Sigmoid colon (tissue), 7 donors: ENCODE data around the gene C11orf68. TPM values are rescaled to one million over a fixed set of nuclear protein-coding genes. Genes with fewer than 3 reads are reported as not detected.

ENCODE experiments used
- DNase-seq: peaks from one replicate; pipeline ENCODE4 v3.0.0-alpha.2; 2019
- H3K27ac ChIP-seq, 4 donors: fragments of 200-600 bp; sonication (generic); one replicate each; pipeline ENCODE4 v1.5.1; 2016 to 2019; ENCODE audit warnings: mild to moderate bottlenecking in 1 of 4
- H3K27me3 ChIP-seq, 3 donors: fragments of 200-600 bp; sonication (generic); one replicate each; pipeline ENCODE4 v1.5.1; 2019; ENCODE audit warnings: mild to moderate bottlenecking in 1 of 3
- H3K36me3 ChIP-seq, 4 donors: fragments of 200-600 bp; sonication (generic); one replicate each; pipeline ENCODE4 v1.5.1; 2016 to 2019
- H3K4me1 ChIP-seq, 4 donors: fragments of 200-600 bp; sonication (generic); one replicate each; pipeline ENCODE4 v1.5.1; 2017 to 2019
- H3K4me3 ChIP-seq, 4 donors: fragments of 200-600 bp; sonication (generic); one replicate each; pipeline ENCODE4 v1.5.1; 2017 to 2019; ENCODE audit warnings: mild to moderate bottlenecking in 2 of 4, moderate library complexity in 1 of 4
- H3K9me3 ChIP-seq, 4 donors: fragments of 200-600 bp in 3 of 4; sonication (generic) in 3 of 4; one replicate each; pipeline versions ENCODE4 v1.5.1 to v1.6.1; 2013 to 2019
- EP300 ChIP-seq, 4 donors: sonication (generic); formaldehyde crosslinking; IDR thresholded peaks; one replicate each; pipeline ENCODE4 v1.6.1; 2017; ENCODE audit warnings: antibody characterized with exemption in 4 of 4
- POLR2A ChIP-seq, 2 donors: fragments of 450-650 bp; IDR thresholded peaks; one replicate each; pipeline ENCODE4 v1.6.1; 2016; ENCODE audit warnings: antibody characterized with exemption in 2 of 2, mild to moderate bottlenecking in 2 of 2, moderate library complexity in 2 of 2
- POLR2AphosphoS5 ChIP-seq, 4 donors: sonication (generic); formaldehyde crosslinking; IDR thresholded peaks; one replicate each; pipeline ENCODE4 v1.6.1; 2017; ENCODE audit warnings: antibody characterized with exemption in 4 of 4
- WGBS, 2 donors: extraction: QIAGEN DNeasy Blood & Tissue Kit; methylation state at CpG; one replicate each; pipeline ENCODE4 v1.1.7; 2013; 5-methylcytosine and 5-hydroxymethylcytosine counted together
- intact Hi-C: fragments of 100-400 bp; cut with DNase I; formaldehyde crosslinking; loops from one replicate; pipeline ENCODE4 v1.15.1; 2023
- polyA plus RNA-seq, 3 donors: library from polyadenylated mRNA; stranded (reverse); fragments of 200-250 nt; gene quantifications; one replicate each; pipeline ENCODE4 v1.2.3, GENCODE V29; 2013
- total RNA-seq, 4 donors: library from RNA; depleted of rRNA; stranded (reverse); fragments of >200 nt; gene quantifications; one replicate each; pipeline ENCODE4 v1.1.0, GENCODE V29; 2016
- TF ChIP-seq, protein P1 (sequence below), 4 experiments: fragments of 450-650 bp in 3 of 4; fragments of 200-600 bp in 1 of 4; IDR thresholded peaks; one replicate each; pipeline ENCODE4 v1.5.1; 2016 to 2019; ENCODE audit warnings: antibody characterized with exemption in 4 of 4, mild to moderate bottlenecking in 3 of 4, moderate library complexity in 2 of 4
- donor health status: healthy with polysubstance abuse.
- donor health status: Bipolar disorder and iron deficiency.
- donor health status: healthy.

Gene C11orf68
- total and polyA plus RNA-seq, 7 donors: 22.1 to 36.3 (median 24.0) TPM

DNA sequence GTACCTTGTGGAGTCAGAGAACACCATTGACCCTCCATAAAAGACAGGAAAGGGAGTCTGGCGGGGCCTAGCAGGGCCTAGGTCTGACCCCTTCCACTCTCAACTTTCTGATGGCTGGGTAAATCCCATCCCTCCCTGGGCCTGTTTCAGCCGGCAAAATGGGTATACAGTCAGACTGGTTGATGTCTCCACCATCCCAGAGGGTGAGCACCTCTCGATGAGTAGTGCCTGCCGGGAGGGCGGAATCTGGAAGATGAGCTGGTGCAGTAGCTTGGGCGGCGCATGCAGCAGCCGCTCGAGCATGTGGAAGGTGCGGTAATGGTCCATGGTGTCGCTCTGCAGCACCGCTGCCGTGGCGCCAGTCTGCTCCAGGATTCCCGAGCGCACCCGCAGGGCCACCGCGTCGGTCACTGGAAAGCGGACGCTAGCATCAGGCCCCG is 31.1 kb downstream of the C11orf68 start:
- H3K4me1 ChIP-seq: peaks cover 0 to 66% (median 57%) of the 10 kb centered on the region in 4 donors
- no peaks in the 10 kb centered on the region for H3K9me3 ChIP-seq
- 3 to 7% methylated on average over 23 of the region's 23 CpGs for WGBS, 2 donors
- H3K4me3 ChIP-seq: peak overlapping the region; percentile 53 to 75 (median 62)
- peak overlapping the region; percentile 95 to 98 (median 97) for H3K27ac ChIP-seq
- no peak for TF ChIP-seq POLR2A (IDR thresholded peaks at IDR 0.05)
- TF ChIP-seq, protein P1, sequence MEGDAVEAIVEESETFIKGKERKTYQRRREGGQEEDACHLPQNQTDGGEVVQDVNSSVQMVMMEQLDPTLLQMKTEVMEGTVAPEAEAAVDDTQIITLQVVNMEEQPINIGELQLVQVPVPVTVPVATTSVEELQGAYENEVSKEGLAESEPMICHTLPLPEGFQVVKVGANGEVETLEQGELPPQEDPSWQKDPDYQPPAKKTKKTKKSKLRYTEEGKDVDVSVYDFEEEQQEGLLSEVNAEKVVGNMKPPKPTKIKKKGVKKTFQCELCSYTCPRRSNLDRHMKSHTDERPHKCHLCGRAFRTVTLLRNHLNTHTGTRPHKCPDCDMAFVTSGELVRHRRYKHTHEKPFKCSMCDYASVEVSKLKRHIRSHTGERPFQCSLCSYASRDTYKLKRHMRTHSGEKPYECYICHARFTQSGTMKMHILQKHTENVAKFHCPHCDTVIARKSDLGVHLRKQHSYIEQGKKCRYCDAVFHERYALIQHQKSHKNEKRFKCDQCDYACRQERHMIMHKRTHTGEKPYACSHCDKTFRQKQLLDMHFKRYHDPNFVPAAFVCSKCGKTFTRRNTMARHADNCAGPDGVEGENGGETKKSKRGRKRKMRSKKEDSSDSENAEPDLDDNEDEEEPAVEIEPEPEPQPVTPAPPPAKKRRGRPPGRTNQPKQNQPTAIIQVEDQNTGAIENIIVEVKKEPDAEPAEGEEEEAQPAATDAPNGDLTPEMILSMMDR (IDR thresholded peaks at IDR 0.05): no peak
- no peak for TF ChIP-seq EP300 (IDR thresholded peaks at IDR 0.05)
- no peak for TF ChIP-seq POLR2AphosphoS5 (IDR thresholded peaks at IDR 0.05)
- DNase-seq: no peak
- intact Hi-C loops: loop anchor here (1.0 to 5.0 kb wide), 3 partner anchors 29 to 115 kb away; partner anchors contain the start of genes BANF1, CFL1, EIF1AD and SART1
- H3K27me3 ChIP-seq: no peaks in the 10 kb centered on the region
- peaks cover 4 to 35% (median 12%) of the 10 kb centered on the region in 4 donors for H3K36me3 ChIP-seq

DNA sequence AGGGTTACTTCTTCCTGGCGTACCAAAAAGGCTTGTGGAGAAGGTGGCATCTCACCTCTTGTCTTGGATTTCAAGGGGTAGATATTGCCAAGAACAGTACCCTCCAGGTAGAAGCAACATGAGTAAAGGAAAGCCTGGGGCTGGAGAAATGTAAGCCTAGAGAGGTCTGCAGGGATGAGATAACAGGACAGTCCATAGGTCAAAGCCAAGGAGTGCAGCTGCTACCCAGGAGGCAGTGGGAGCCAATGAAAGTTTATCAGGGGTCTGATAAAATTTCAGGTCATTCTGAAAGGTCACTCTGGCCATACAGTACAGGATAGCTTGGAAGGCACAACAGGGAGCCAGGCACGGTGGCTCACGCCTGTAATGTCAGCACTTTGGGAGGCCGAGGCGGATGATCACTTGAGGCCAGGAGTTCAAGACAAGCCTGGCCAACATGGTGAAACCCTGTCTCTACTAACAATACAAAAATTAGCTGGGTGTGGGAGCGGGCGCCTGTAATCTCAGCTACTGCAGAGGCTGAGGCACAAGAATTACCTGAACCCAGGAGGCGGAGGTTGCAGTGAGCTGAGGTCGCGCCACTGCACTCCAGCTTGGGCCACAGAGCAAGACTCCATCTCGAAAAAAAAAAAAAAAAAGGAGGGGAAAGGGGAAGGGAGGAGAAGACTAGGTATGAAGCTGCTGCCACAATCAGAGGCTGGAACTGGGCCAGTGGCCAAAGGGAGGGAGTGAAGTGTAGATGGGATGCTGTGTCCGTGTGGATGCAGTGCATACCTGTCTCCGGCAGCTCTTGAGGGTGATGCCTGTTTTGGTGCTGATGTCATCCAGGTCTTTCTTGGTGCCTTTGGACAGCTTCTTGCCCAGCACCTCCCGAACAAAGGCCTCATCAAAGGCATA is 31.8 kb downstream of the C11orf68 start:
- 80 to 83% methylated on average over 14 of the region's 14 CpGs for WGBS, 2 donors
- DNase-seq: no peak
- Histone ChIP-seq H3K9me3 (no peaks in the 10 kb centered on the region), H3K27me3 (no peaks in the 10 kb centered on the region), H3K36me3 (peaks cover 4 to 41% (median 15%) of the 10 kb centered on the region in 4 donors), H3K4me1 (peaks cover 0 to 59% (median 50%) of the 10 kb centered on the region in 4 donors), H3K27ac (peak overlapping the region; percentile 95 to 98 (median 97)), H3K4me3 (peak overlapping the region in 3 of 4 donors; percentile 60 to 75 (median 65))
- TF ChIP-seq, protein P1 (IDR thresholded peaks at IDR 0.05): no peak
- TF ChIP-seq POLR2A (IDR thresholded peaks at IDR 0.05): no peak
- no peak for TF ChIP-seq POLR2AphosphoS5 (IDR thresholded peaks at IDR 0.05)
- TF ChIP-seq EP300 (IDR thresholded peaks at IDR 0.05): no peak
- intact Hi-C loops: loop anchor here (5.0 kb wide), 1 partner anchor 115 kb away; the partner anchor contains the start of genes BANF1 and EIF1AD

DNA sequence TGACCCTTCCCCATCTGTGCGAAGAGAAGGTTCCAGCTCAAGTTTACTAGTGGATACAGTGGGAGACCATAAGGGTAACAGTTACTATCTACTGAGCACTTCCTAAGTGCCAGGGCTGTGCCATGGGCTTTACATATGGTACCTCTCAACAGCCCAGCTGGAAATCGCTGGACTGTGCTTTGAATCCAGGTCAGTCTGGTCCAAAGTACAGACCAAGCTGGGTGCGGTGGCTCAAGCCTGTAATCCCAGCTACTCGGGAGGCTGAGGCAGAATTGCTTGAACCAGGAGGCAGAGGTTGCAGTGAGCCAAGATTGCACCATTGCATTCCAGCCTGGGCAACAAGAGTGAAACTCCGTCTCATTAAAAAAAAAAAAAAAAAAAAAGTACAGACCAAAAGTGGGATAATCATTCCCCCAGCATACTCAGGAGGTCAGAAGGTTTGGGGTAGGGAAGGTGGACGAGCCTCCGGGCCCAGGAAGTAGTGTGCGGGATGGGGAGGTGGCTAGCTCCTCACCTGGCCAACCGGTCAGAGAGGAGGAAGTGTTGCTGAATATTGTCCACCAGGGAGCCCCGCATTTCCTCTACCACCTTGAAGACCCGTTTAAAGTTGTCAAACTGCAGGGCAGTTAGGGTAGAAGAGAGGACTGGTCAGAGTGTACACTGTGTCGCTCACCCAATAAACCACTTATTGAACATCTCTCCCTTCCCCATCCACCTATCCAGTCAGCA is 32.9 kb downstream of the C11orf68 start:
- WGBS, 2 donors: 81 to 90% methylated on average over 12 of the region's 12 CpGs
- Histone ChIP-seq H3K27ac (peak overlapping the region in 1 of 4 donors; percentile 52), H3K4me1 (peaks cover 0 to 48% (median 40%) of the 10 kb centered on the region in 4 donors), H3K9me3 (no peaks in the 10 kb centered on the region), H3K4me3 (no peak overlapping the region), H3K27me3 (no peaks in the 10 kb centered on the region), H3K36me3 (peaks cover 4 to 45% (median 15%) of the 10 kb centered on the region in 4 donors)
- intact Hi-C loops: loop anchor here (5.0 kb wide), 1 partner anchor 116 kb away; the partner anchor contains the start of genes BANF1 and EIF1AD
- TF ChIP-seq POLR2AphosphoS5 (IDR thresholded peaks at IDR 0.05) (no peak), EP300 (IDR thresholded peaks at IDR 0.05) (no peak), POLR2A (IDR thresholded peaks at IDR 0.05) (no peak)
- TF ChIP-seq, protein P1 (IDR thresholded peaks at IDR 0.05): no peak
- no peak for DNase-seq

DNA sequence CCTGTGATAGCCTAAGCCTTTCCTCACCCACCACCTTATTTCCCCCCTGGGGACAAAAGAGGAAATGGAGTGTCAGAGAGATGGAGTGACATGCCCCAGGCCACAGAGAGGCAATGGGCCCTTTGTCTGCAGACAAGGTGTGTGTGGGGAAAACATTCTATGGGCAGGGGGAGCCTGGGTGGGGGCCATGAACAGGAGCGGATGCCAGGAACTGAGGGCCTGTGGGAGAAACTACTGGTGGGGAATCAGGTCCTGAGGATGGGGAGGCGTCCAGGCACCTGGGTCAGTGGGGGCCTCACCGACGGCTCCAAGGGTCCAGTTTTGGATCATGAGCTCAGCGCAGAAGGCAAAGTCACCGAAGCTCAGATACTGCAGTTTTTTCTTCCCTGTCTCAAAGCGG is 33.6 kb downstream of the C11orf68 start:
- Histone ChIP-seq H3K27ac (peak overlapping the region in 3 of 4 donors; percentile 20 to 63 (median 52)), H3K4me1 (peaks cover 0 to 43% (median 39%) of the 10 kb centered on the region in 4 donors), H3K27me3 (no peaks in the 10 kb centered on the region), H3K9me3 (no peaks in the 10 kb centered on the region), H3K4me3 (no peak overlapping the region), H3K36me3 (peaks cover 4 to 45% (median 15%) of the 10 kb centered on the region in 4 donors)
- TF ChIP-seq POLR2A (IDR thresholded peaks at IDR 0.05) (no peak), POLR2AphosphoS5 (IDR thresholded peaks at IDR 0.05) (no peak), EP300 (IDR thresholded peaks at IDR 0.05) (no peak)
- TF ChIP-seq, protein P1 (IDR thresholded peaks at IDR 0.05): no peak
- 94 to 97% methylated on average over 7 of the region's 7 CpGs for WGBS, 2 donors
- no peak for DNase-seq
- intact Hi-C loops: loop anchor here (5.0 kb wide), 1 partner anchor 117 kb away; the partner anchor contains the start of genes BANF1 and EIF1AD
